Right atrium auricular region (tissue), 2 donors: ENCODE data around the gene ATP10A. TPM values are rescaled to one million over a fixed set of nuclear protein-coding genes. Genes with fewer than 3 reads are reported as not detected.

Source experiments
- DNase-seq: peaks from one replicate; pipeline ENCODE4 v3.0.0-alpha.2; 2019; ENCODE audit warnings: low spot score
- H3K27ac ChIP-seq, 2 donors: fragments of 200-600 bp; sonication (generic); 1 replicate in 1 of 2; 2 replicates in 1 of 2; pipeline ENCODE4 v1.5.1; 2016 to 2019
- H3K27me3 ChIP-seq, 2 donors: fragments of 200-600 bp; sonication (generic); one replicate each; pipeline versions ENCODE4 v1.5.1 to v1.6.0; 2017 to 2019
- H3K36me3 ChIP-seq: fragments of 200-600 bp; sonication (generic); one replicate; pipeline ENCODE4 v1.5.1; 2016
- H3K4me1 ChIP-seq, 2 donors: fragments of 200-600 bp; sonication (generic); one replicate each; pipeline versions ENCODE4 v1.5.1 to v1.6.0; 2017 to 2019
- H3K4me3 ChIP-seq, 2 donors: fragments of 200-600 bp; sonication (generic); 1 replicate in 1 of 2; 2 replicates in 1 of 2; pipeline ENCODE4 v1.5.1; 2017 to 2019; ENCODE audit warnings: mild to moderate bottlenecking in 1 of 2, moderate library complexity in 1 of 2
- H3K9me3 ChIP-seq, 2 donors: fragments of 200-600 bp; sonication (generic); one replicate each; pipeline ENCODE4 v1.5.1; 2019
- CTCF ChIP-seq, 2 donors: fragments of 200-600 bp; sonication (generic); IDR thresholded peaks; one replicate each; pipeline ENCODE4 v1.5.1; 2019; ENCODE audit warnings: antibody characterized with exemption in 2 of 2
- microRNA-seq, 2 donors: library from miRNA; unstranded; fragments of <30 nt; microRNA quantifications; one replicate each; pipeline ENCODE4, GENCODE V29; 2016 to 2017; ENCODE audit warnings: borderline number of aligned reads in 2 of 2, borderline replicate concordance in 1 of 2
- total RNA-seq, 2 donors: library from RNA; depleted of rRNA; stranded (reverse); fragments of >200 nt; gene quantifications; one replicate each; pipeline ENCODE4 v1.1.0, GENCODE V29; 2016

ATP10A gene
- total RNA-seq, 2 donors from 2014 or later: 3.2 to 6.0 TPM

GRCh38 chr15:25633862-25634261 is 229.3 kb downstream of the ATP10A start:
- TF ChIP-seq CTCF (IDR thresholded peaks at IDR 0.05): no peak
- no peak overlapping the region for H3K4me3 ChIP-seq
- no peaks in the 10 kb centered on the region for H3K36me3 ChIP-seq
- no peak for DNase-seq
- no peaks in the 10 kb centered on the region for H3K9me3 ChIP-seq
- H3K27me3 ChIP-seq: no peaks in the 10 kb centered on the region
- no peak overlapping the region for H3K27ac ChIP-seq
- H3K4me1 ChIP-seq: no peaks in the 10 kb centered on the region

GRCh38 chr15:25631971-25632370 is 231.2 kb downstream of the ATP10A start:
- Histone ChIP-seq H3K9me3 (no peaks in the 10 kb centered on the region), H3K4me1 (no peaks in the 10 kb centered on the region), H3K4me3 (no peak overlapping the region), H3K36me3 (no peaks in the 10 kb centered on the region), H3K27me3 (no peaks in the 10 kb centered on the region), H3K27ac (no peak overlapping the region)
- no peak for DNase-seq
- no peak for TF ChIP-seq CTCF (IDR thresholded peaks at IDR 0.05)

Small RNA genes lying within 50 kb of the gene (microRNA-seq; reads per million reads assigned to microRNA genes)
- 0 reads per million in 2 donors for gene MIR4715
